GM23338 (cell line): ENCODE measurements around the gene NAP1L4. TPM values are rescaled to one million over a fixed set of nuclear protein-coding genes. Genes with fewer than 3 reads are reported as not detected.

Experiments used
- ATAC-seq: fragments of 200-7000 bp; cut with Tn5 transposase; 3 replicates; pipeline ENCODE4 v1.9.1; 2020
- DNase-seq: peaks from one replicate; pipeline ENCODE4 v3.0.0-alpha.2; 2015; ENCODE audit warnings: low spot score
- H2AFZ ChIP-seq: fragments of 200-600 bp; sonication (generic); 2 replicates; pipeline ENCODE4 v1.8.0; 2016; ENCODE audit warnings: antibody characterized with exemption, mild to moderate bottlenecking, moderate library complexity
- H3F3A ChIP-seq: fragments of 200-600 bp; sonication (generic); replicated peaks from 2 replicates; pipeline ENCODE4 v1.8.0; 2017; ENCODE audit warnings: antibody characterized with exemption, mixed run types, low read depth
- H3K27ac ChIP-seq: fragments of 200-600 bp; sonication (generic); 2 replicates; pipeline ENCODE4 v1.6.1; 2016; ENCODE audit warnings: low read depth
- H3K27me3 ChIP-seq: fragments of 200-600 bp; sonication (generic); 2 replicates; pipeline ENCODE4 v1.8.0; 2016; ENCODE audit warnings: mild to moderate bottlenecking, mixed run types, moderate library complexity; ENCODE audit not compliant: insufficient read depth
- H3K36me3 ChIP-seq: fragments of 200-600 bp; sonication (generic); 2 replicates; pipeline ENCODE4 v1.8.0; 2016; ENCODE audit warnings: mild to moderate bottlenecking; ENCODE audit not compliant: insufficient read depth
- H3K4me1 ChIP-seq: fragments of 200-600 bp; sonication (generic); 2 replicates; pipeline ENCODE4 v1.8.0; 2016; ENCODE audit warnings: mild to moderate bottlenecking, moderate library complexity; ENCODE audit not compliant: insufficient read depth
- H3K4me2 ChIP-seq: fragments of 200-600 bp; sonication (generic); 2 replicates; pipeline ENCODE4 v1.7.1; 2017; ENCODE audit warnings: mixed run types
- H3K4me3 ChIP-seq: fragments of 200-600 bp; sonication (generic); 2 replicates; pipeline ENCODE4 v1.6.1; 2016; ENCODE audit warnings: mixed run types
- H3K79me2 ChIP-seq: fragments of 200-600 bp; sonication (generic); replicated peaks from 2 replicates; pipeline ENCODE4 v1.8.0; 2017; ENCODE audit warnings: mild to moderate bottlenecking; ENCODE audit not compliant: insufficient read depth
- H3K9me2 ChIP-seq: fragments of 200-600 bp; sonication (generic); 2 replicates; pipeline ENCODE4 v1.8.0; 2017; ENCODE audit not compliant: insufficient read depth
- H4K20me1 ChIP-seq: fragments of 200-600 bp; sonication (generic); replicated peaks from 2 replicates; pipeline ENCODE4 v1.8.0; 2017; ENCODE audit warnings: mild to moderate bottlenecking; ENCODE audit not compliant: insufficient read depth
- H3K27ac Mint-ChIP-seq: 2 replicates; pipeline ENCODE4 v1.8.0; 2020; ENCODE audit warnings: inconsistent platforms, mild to moderate bottlenecking, moderate library complexity, mixed read lengths
- H3K27me3 Mint-ChIP-seq: 3 replicates; pipeline ENCODE4 v1.8.0; 2022; ENCODE audit warnings: low read depth, mild to moderate bottlenecking, moderate library complexity, mixed read lengths, inconsistent platforms; ENCODE audit not compliant: insufficient read depth, poor library complexity
- H3K36me3 Mint-ChIP-seq: 3 replicates; pipeline ENCODE4 v1.8.0; 2021; ENCODE audit warnings: low read depth, mild to moderate bottlenecking, inconsistent platforms, moderate library complexity, mixed read lengths
- H3K4me1 Mint-ChIP-seq: 3 replicates; pipeline ENCODE4 v1.8.0; 2020; ENCODE audit warnings: mild to moderate bottlenecking, inconsistent platforms, mixed read lengths
- H3K4me3 Mint-ChIP-seq: 3 replicates; pipeline ENCODE4 v1.8.0; 2021; ENCODE audit warnings: moderate library complexity, mild to moderate bottlenecking, inconsistent platforms, mixed read lengths
- H3K9me3 Mint-ChIP-seq: 3 replicates; pipeline ENCODE4 v1.8.0; 2020; ENCODE audit warnings: moderate library complexity, mild to moderate bottlenecking, inconsistent platforms, mixed read lengths
- CREB1 ChIP-seq: fragments of 250-450 bp; sonication (Bioruptor Pico); IDR thresholded peaks from 2 replicates; pipeline ENCODE4 v1.5.0; 2020; ENCODE audit warnings: low read depth, mild to moderate bottlenecking, moderate library complexity
- CTCF ChIP-seq, 2 experiments: fragments of 200-600 bp in 1 of 2; sonication (generic) in 1 of 2; conservative IDR thresholded peaks; 2 replicates each; pipeline versions ENCODE4 v1.5.1 to v1.6.1; 2016 to 2017; ENCODE audit warnings: antibody characterized with exemption in 2 of 2, low read depth in 2 of 2, mild to moderate bottlenecking in 2 of 2, moderate library complexity in 1 of 2
- EZH2 ChIP-seq: fragments of 200-600 bp; sonication (generic); IDR thresholded peaks from one replicate; pipeline ENCODE4 v1.8.0; 2017; ENCODE audit warnings: antibody characterized with exemption, mild to moderate bottlenecking, low read depth; ENCODE audit not compliant: unreplicated experiment
- EZH2phosphoT487 ChIP-seq: fragments of 200-600 bp; sonication (generic); IDR thresholded peaks from one replicate; pipeline ENCODE4 v1.8.1; 2018; ENCODE audit warnings: antibody characterized with exemption; ENCODE audit not compliant: unreplicated experiment
- JUNB ChIP-seq: IDR thresholded peaks from one replicate; pipeline ENCODE4 v1.6.1; 2016; ENCODE audit warnings: antibody characterized with exemption; ENCODE audit not compliant: unreplicated experiment
- NANOG ChIP-seq: IDR thresholded peaks from 2 replicates; pipeline ENCODE4 v1.6.1; 2016; ENCODE audit warnings: antibody characterized with exemption, borderline replicate concordance
- REST ChIP-seq: IDR thresholded peaks from one replicate; pipeline ENCODE4 v1.6.1; 2018; ENCODE audit warnings: antibody characterized with exemption; ENCODE audit not compliant: unreplicated experiment
- STAT1 ChIP-seq: IDR thresholded peaks from one replicate; pipeline ENCODE4 v1.6.1; 2016; ENCODE audit warnings: antibody characterized with exemption; ENCODE audit not compliant: unreplicated experiment
- ZNF114 ChIP-seq: fragments of 250-450 bp; sonication (Bioruptor Pico); IDR thresholded peaks from 2 replicates; pipeline ENCODE4 v1.5.0; 2020; ENCODE audit warnings: mild to moderate bottlenecking, moderate library complexity
- ZNF462 ChIP-seq: fragments of 250-450 bp; sonication (Bioruptor Pico); IDR thresholded peaks from 2 replicates; pipeline ENCODE4 v1.5.0; 2020; ENCODE audit warnings: mild to moderate bottlenecking, moderate library complexity
- polyA plus RNA-seq: library from polyadenylated mRNA; unstranded; fragments of >200 nt; fragmentation: Nextera tagmentation; extraction: Ambion mirVana; gene quantifications from 2 replicates; pipeline ENCODE4 v1.2.1, GENCODE V29; 2016
- total RNA-seq: library from RNA; depleted of rRNA; stranded (reverse); fragments of >200 nt; shearing (Covaris generic); gene quantifications from 2 replicates; pipeline ENCODE4 v1.2.3, GENCODE V29; 2014

Gene NAP1L4
- total and polyA plus RNA-seq, 2 experiments from 2014 or later = 181 to 189 TPM

- Histone ChIP-seq H3K36me3 (peaks cover 60% of the 10 kb centered on the region), H3F3A (peaks cover 36% of the 10 kb centered on the region), H4K20me1 (peaks cover 53% of the 10 kb centered on the region), H3K9me2 (no peaks in the 10 kb centered on the region), H3K27ac (peak overlapping the region; percentile 72), H3K4me1 (peaks cover 17% of the 10 kb centered on the region), H2AFZ (no peak overlapping the region), H3K27me3 (no peaks in the 10 kb centered on the region), H3K79me2 (peaks cover 7% of the 10 kb centered on the region; the same call in 1 of the 2 replicates), H3K4me2 (no peak overlapping the region), H3K4me3 (no peak overlapping the region)
- Mint-ChIP-seq H3K4me3 (no peak overlapping the region), H3K27me3 (no peaks in the 10 kb centered on the region), H3K9me3 (no peaks in the 10 kb centered on the region), H3K4me1 (peaks cover 26% of the 10 kb centered on the region), H3K36me3 (peaks cover 92% of the 10 kb centered on the region), H3K27ac (peak overlapping the region; percentile 15; the same call in 1 of the 2 replicates)
- TF ChIP-seq STAT1 (no peak), REST (no peak), CREB1 (no peak), ZNF114 (CRISPR knock-in tag) (no peak), NANOG (no peak), CTCF (conservative IDR thresholded peaks at IDR 0.05; ENCODE audit: low read depth in 2 of 2) (no peak), EZH2phosphoT487 (no peak), ZNF462 (CRISPR knock-in tag) (no peak), JUNB (no peak), EZH2 (no peak)
- no peak for DNase-seq
- no peak for ATAC-seq
Observed at GRCh38 chr11:2951231-2952110, 40.7 kb downstream of the NAP1L4 start.
